GM21390 (cell line): ENCODE data around the gene CTXND2.
A peak's percentile ranks its signal among the peaks of the same experiment; 100 is the strongest.
"Not testable (repeated sequence)": the region's sequence is repeated elsewhere in the genome, so short reads cannot be mapped to it uniquely, and the experiment has no call there.

Experiments used
- ATAC-seq: cut with Tn5 transposase; IDR thresholded peaks from one replicate; pipeline ENCODE4 v1.9.1; 2021; ENCODE audit not compliant: unreplicated experiment

Gene CTXND2

DNA sequence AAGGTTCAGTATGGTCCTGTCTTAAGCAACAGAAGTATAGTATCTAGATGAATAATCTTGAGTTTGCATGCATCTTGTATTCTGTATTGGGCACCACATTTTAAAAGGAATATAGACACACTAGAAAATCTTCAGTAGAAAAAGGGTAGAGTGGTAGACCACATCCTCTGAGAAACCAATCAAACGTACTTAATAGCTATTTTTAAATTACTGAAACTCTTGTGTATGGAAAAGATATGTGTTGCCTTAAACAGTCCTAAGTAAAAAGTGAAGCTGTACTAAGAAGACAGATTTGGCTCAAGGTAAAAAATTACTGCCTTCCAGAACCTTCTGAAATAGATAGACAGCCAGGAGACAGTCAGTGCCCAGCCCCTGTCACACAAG is 3.1 kb downstream of the CTXND2 start:
- peak; percentile 66 for ATAC-seq

DNA sequence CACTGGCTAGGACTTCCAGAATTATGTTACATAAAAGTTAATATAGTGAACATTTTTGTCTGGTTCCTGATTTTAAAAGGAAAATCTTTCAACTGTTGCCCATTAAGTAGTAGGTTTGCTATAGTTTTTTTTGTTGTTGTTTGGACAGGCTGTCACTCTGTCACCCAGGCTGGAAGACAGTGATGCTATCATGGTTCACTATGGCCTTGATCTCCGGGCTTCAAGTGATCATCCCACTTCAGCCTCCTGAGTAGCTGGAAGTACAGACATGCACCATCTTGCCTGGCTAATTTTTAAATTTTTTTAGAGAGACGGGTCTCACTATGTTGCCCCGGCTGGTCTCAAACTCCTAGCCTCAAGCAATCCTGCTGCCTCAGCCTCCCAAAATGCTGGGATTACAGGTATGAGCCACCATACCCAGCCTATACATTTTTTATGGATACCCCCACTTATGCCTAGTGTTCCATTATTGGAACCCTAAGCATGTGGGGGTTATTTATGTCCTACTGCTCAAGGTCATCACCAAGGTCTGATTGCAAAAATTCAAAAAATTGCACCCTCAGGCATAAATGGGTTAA is 6.5 kb downstream of the CTXND2 start:
- ATAC-seq, result no peak

DNA sequence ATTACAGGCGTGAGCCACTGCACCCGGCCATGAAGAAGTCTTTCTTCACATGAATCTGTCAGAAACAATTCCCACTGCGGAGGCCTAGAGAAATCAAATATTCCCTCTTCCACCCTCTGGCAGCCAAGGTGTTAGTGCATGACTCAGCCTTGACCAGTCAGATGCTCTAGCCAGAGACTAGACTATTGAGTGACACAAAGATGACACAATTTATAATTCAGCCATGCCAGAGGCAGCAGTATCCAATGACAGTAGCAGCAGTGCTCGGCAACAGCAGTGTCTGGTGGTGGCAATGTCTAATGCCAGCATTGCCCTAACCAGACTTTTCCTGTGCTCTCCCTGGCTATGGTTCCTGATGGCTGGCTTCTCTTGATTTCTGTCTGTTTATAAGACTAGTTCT is 8.7 kb downstream of the CTXND2 start:
- no peak for ATAC-seq

DNA sequence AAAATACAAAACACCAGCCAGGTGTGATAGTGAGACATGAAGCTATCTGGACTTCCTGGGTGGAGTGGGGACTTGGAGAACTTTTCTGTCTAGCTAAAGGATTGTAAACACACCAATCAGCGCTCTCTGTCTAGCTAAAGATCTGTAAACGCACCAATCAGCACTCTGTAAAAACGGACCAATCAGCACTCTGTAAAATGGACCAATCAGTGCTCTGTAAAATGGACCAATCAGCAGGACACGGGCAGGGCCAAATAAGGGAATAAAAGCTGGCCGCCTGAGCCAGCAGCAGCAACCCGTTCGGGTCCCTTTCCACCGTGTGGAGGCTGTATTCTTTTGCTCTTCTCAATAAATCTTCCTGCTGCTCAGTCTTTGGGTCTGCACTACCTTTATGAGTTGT is 12.9 kb downstream of the CTXND2 start:
- not testable (repeated sequence) for ATAC-seq

DNA sequence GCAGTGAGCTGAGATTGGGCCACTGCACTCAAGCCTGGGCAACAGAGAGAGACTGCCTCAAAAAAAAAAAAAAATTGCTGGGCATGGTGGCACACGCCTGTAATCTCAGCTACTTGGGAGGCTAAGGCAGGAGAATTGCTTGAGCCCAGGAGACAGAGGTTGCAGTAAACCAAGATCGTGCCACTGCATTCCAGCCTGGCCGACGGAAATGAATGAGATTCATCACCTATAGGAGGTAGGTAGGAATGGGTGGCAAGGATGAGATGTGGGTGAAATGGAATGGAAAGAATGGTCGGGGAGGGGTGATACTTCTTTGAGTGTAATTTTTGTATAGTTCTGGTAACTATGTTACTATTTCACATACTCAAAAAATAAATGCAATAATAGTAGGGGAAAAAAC is 15.4 kb downstream of the CTXND2 start:
- no peak for ATAC-seq

DNA sequence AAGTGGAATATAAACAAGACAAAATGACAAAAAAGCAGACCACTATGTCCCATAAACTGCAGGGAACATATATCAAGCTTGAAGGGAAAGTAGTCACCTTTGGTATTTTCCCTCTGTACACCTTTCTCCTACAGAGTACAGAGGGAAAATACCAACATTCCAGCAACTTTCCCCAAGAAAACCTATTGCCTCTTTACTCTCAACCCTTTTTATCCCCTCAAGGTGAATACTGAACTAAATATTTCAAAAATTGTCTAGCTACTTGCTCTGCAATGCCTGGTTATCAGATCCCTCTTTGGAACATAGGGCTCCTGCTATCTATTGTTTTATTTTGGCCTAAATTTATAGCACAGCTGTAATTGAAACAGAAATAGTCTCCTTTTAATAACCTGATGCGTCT is 15.8 kb downstream of the CTXND2 start:
- no peak for ATAC-seq

DNA sequence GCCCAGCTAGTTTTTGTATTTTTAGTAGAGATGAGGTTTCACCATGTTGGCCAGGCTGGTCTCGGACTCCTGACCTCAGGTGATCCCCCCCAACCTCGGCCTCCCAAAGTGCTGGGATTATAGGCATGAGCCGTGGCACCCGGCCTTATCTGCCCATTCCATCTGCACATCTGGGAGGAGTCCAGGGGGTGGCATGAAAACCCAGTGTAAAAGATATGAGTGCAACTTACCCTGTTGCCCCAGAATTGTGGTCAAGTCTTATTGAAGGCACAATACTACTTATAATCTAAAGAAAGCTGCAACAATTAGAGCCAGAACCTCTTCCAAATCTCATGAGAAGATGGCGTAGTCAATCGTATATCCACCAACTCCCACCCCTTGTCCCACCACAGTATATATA is 18.4 kb downstream of the CTXND2 start:
- ATAC-seq, result no peak

DNA sequence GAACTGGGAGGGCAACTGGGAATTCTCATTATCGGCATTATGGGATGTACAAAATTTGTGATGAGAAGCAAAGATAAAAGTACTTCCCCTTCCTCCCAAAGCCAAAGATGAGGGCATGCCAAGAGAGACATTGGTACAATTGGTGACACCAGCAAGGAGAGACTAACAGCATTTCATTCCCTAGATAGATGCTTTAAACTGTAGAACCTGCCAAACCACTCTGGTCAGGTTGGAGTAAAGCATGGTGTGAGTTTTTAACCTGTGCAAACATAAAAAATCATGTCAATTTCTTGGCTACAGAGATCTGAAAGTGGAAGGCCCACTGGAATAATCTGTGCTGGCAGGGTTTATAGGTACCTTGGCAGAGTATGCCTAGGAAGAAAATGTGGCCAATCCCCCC is 19.4 kb downstream of the CTXND2 start:
- ATAC-seq, result no peak

DNA sequence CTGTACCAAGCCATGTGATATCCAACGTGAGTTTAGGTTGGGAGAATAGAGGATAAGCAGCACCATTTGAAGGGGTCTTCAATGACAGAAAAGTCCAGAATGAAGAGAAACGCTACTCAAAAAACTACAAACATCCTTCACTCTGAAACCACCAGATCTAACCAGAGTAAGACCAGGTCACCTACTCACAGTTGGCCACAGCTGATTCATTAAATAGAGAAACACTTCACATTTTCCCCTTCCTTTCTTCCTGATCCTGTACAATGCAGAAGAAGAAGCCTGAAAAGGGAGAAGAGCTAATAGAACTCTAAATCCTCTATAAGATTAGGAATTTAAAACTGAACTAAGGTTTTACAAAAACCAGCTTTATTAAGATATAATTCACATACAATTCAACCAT is 19.9 kb downstream of the CTXND2 start:
- ATAC-seq, result no peak

DNA sequence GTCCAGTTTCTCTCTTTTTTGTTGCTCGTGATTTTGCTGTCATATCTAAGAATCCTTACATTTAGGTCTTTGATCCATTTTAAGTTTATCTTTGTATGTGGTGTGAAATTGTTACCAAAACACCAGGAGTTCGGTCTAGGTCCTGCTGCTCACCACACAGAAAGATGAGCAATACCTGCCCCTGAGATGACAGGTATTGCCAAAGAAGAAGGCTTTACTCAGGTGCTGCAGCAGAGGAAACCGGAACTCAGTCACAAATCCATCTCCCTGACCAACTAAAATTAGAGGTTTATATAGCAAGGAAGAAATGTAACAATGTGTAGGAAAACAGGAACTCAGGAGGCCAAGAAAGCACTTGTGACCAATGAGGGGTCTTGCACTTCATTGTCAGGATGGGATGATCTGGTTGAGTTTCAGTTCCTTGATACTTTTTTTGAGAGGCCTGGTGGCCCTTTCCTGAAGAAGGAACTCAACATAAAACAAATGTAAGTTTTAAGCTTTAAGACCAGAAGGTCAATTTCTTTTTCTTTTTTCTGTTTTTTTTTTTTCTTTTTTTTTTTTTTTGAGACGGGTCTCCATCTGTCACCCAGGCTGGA is 22.7 kb downstream of the CTXND2 start:
- no peak for ATAC-seq

DNA sequence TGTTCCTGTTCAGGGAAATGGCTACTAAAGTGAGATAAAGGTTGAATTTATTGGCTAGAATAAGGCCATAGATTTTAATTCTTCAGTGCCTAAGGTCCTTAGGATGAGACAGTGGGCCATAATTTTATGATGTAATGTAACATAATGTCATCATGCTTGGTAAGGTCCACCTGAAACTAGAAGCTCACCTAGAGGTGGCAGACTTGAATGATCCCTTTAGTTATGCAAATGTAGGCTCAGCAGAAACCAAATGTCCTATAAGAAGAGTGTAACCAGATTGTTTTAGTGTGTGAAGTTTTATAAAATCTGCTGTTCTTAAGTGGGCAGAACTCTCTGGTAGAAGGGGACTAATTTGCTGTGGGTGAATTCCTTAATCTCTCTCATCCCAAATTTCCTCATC is 25.7 kb downstream of the CTXND2 start:
- ATAC-seq, result no peak

DNA sequence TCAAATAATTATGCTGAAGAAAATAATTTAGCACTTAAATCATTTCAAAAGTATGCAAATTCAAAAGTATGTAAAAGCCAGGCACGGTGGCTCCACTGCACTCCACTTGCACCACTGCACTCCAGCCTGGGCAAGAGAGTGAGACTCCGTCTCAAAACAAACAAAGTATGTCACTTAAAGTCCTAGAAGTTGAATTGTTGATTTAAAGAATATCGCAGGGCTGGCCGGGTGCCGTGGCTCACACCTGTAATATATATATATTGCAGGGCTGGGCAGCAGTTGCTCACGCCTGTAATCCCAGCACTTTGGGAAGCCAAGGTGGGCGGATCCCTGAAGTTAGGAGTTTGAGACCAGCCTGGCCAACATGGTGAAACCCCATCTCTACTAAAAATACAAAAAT is 30.5 kb downstream of the CTXND2 start:
- ATAC-seq, result no peak

DNA sequence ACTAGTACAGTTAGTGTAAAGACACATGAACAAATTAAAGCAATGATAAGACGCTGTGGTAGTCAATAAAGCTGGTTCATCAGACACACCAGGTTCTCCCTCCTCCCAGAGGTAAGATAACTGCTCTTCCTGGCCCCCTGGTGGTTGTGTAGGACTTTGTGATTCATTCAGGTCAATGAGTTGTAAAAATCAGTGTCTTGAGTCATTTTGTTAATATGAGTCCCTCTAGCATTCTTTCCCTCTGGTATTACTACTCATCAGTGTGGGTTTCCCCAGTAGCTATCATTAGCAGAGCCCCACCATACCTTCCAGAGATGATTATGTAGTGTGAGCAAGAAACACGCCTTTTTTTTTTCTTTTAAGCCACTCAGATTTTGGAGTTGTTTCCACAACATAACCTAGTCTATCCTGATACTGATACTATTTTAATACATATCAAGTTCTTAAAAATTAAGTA is 35.6 kb downstream of the CTXND2 start:
- ATAC-seq, result no peak

DNA sequence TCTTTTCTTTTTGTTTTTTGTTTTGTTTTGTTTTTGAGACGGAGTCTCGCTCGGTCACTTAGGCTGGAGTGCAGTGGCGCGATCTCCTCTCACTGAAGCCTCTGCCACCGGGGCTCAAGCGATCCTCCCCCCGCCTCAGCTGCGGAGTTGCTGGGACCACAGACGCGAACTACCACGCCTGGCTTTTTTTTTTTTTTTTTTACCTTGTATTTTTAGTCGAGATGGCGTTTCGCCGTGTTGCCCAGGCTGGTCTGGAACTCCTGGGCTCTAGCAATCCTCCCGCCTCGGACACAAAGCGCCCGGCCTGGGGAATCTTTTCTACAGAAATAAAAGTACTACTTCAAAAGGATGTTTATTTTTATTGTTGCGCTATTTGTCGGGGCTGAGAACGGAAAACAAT is 38.1 kb downstream of the CTXND2 start:
- ATAC-seq, result no peak

DNA sequence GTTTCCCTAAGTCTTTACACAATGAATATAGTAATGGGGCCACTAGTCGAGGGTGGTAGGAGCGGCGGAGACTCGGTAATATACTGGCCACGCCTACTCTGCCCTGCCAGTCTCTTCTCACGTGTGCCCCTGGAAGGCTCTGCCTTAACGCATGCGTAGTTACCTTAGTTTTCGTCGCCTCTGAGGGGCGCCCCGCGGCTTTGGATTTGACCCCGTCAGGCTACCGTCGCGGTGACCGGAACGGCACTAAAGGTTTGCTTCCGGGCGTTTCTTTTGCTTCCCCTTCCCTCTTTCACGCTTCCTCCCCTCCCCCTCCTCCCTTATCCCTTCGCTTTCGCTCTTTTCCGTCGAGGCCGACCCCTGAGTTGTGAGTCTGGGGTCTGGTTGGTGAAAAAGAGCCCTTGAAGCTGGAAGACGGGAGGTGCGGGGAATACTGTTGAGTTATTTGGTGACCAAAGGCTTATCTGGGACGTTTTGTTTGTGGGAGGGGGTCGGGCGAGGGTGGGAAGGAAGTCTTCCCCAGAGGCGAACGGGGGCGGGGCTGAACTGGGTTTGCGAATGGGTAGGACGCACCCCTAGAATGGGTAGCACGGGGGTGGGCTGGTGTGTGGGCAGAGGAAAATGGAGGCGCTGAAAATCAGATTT is 39.3 kb downstream of the CTXND2 start, which contains the start of gene SETDB1:
Gene SETDB1 (plus strand): TSS at position 267 of the 645 bp plus-strand sequence. CDS start 1,352 bp downstream, outside the sequence.
- ATAC-seq, result peak; percentile 85

DNA sequence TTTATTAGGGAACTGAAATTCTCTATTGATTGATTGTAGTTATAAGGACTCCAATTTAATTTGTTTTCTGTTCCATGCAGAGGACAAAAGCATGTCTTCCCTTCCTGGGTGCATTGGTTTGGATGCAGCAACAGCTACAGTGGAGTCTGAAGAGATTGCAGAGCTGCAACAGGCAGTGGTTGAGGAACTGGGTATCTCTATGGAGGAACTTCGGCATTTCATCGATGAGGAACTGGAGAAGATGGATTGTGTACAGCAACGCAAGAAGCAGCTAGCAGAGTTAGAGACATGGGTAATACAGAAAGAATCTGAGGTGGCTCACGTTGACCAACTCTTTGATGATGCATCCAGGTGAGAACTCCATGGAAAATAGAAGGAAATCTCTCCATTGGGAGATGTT is 40.7 kb downstream of the CTXND2 start:
- ATAC-seq, result no peak

DNA sequence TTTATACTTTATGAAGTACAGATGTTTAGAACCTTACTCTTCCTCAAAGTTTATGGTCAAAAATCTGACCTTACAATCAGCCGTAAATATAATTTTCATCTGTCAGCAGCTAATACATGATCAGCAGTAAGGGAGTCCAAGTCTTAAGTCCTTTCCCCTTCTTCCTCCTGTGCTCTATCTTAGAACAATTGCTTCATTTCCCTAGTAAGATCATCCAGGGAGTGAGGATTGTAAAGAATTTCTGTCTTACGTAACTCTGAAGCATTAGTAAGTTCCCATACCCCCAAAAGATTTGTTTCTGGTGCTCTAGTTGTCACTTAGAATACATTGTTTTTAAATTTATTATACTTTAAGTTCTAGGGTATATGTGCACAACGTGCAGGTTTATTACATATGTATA is 41.4 kb downstream of the CTXND2 start:
- no peak for ATAC-seq

DNA sequence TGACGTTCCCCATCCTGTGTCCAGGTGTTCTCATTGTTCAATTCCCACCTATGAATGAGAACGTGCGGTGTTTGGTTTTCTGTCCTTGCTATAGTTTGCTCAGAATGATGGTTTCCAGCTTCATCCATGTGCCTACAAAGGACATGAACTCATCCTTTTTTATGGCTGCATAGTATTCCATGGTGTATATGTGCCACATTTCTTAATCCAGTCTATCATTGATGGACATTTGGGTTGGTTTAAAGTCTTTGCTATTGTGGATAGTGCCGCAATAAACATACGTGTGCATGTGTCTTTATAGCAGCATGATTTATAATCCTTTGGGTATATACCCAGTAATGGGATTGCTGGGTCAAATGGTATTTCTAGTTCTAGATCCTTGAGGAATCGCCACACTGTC is 41.8 kb downstream of the CTXND2 start:
- not testable (repeated sequence) for ATAC-seq

DNA sequence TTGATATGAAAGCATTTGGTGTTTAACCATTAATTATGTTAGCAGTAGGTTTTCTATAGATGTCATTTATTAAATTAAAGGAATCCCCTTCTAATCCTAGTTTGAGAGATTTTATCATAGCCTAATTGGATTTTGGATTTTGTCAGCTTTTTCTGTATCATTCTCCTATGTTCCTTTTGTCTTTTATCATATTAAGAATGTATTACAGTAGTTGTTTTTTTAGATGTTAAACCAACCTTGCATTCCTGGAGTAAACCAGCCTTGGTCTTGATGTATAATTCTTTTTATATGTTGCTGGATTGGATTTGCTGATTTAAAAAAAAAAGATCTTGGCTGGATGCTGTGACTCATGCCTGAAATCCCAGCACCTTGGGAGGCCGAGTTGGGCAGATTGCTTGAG is 44.8 kb downstream of the CTXND2 start:
- ATAC-seq, result no peak

DNA sequence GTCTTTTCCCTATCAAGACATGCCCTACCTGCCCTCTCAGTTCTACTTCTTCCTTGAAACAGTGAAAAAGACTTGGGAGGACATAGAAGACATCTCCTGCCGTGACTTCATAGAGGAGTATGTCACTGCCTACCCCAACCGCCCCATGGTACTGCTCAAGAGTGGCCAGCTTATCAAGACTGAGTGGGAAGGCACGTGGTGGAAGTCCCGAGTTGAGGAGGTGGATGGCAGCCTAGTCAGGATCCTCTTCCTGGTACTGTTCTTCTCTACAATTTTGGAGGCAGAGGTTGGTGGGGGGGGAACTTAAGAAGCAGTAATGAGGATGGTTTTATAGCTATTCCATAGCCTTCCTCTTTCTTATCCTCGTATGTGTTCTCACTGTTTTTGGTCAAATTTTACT is 57.9 kb downstream of the CTXND2 start:
- no peak for ATAC-seq

DNA sequence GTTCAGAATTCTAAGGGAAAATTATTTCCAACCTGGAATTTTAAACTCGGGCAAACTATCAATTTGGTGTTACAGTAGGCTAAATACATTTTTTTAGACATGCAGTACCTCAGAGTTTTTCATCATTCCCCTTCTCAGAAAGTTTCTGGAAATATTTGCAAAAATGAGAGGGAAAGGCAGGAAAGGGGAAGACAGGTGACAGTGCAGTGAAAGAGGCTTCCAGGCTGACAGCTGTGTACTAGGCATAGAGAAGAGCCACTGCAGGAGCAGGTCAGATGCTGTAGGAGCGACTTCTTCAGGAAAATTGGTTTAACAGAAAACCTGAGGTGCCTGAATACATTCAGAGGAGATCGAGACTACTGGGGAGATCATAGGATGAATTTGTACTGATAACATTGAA is 67.8 kb downstream of the CTXND2 start:
- no peak for ATAC-seq

DNA sequence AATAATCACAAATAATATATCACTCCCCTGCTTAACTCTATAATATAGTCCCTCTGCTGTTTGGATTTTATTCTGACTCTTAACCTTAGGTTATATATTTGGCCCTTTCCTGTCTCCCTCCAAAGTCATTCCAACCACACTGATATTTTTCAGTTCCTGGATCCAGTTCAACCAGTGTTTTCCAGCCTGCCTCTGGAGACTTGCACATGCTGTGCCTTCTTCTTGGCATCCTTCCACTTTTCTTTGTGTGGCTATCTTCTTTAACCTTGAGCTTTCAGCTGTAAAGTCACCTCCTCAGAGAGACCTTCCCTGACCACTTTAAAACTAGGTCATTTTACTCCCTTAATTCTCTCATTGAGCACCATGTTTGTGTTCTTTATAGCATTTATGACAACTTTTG is 68.3 kb downstream of the CTXND2 start:
- ATAC-seq, result no peak

DNA sequence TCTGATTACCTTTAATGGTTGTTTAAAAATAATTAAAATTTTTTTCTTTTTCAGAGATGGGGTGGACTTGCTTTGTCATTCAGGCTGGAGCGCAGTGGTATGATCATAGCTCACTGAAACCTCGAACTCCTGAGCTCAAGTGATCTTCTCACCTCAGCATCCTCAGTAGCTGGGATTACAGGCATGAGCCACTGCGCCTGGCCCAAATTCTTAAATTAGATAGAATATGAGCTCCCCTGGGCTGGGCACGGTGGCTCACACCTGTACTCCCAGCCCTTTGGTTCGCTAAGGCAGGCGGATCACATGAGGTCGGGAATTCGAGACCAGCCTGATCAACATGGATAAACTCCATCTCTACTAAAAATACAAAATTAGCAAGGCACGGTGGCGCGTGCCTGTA is 70.7 kb downstream of the CTXND2 start:
- ATAC-seq, result no peak
